Fibroblast of pulmonary artery (primary cell): ENCODE measurements around the gene ZNF430.
"Not testable (repeated sequence)": the region's sequence is repeated elsewhere in the genome, so short reads cannot be mapped to it uniquely, and the experiment has no call there.

Experiments
- DNase-seq: peaks from one replicate; pipeline ENCODE4 v3.0.0-alpha.2; 2010; ENCODE audit warnings: low read depth
- H3K4me3 ChIP-seq: replicated peaks from 2 replicates; pipeline ENCODE4 v1.5.1; 2011; ENCODE audit warnings: low read depth, mild to moderate bottlenecking, control low read depth, low read length, moderate library complexity
- CTCF ChIP-seq: IDR thresholded peaks from 2 replicates; pipeline ENCODE4 v1.5.1; 2011; ENCODE audit warnings: mild to moderate bottlenecking, control low read depth, low read length, inconsistent platforms; ENCODE audit errors: missing control alignments

The ZNF430 gene

GRCh38 chr19:21020298-21021227 lies at the start of gene ZNF430:
TSS of gene ZNF430 (plus strand) at chr19:21020657. CDS start at chr19:21020801, 144 bp downstream.
- H3K4me3 ChIP-seq: peak within 1 kb of the TSS; percentile 92
- no peak for TF ChIP-seq CTCF
- DNase-seq: peak; percentile 93

GRCh38 chr19:20992788-20993187 lies 27.7 kb upstream of the ZNF430 start:
- DNase-seq, H3K4me3 ChIP-seq: not testable (repeated sequence)

GRCh38 chr19:20999731-21000352 lies 20.6 kb upstream of the ZNF430 start:
- TF ChIP-seq CTCF: no peak
- peak overlapping the region; percentile 48 for H3K4me3 ChIP-seq
- peak; percentile 76 for DNase-seq

GRCh38 chr19:21021238-21021637 lies 781 bp downstream of the ZNF430 start:
- H3K4me3 ChIP-seq: peak overlapping the region; percentile 92
- DNase-seq: not testable (repeated sequence)

GRCh38 chr19:21022996-21023395 lies 2.5 kb downstream of the ZNF430 start:
- TF ChIP-seq CTCF: no peak
- no peak overlapping the region for H3K4me3 ChIP-seq
- peak; percentile 27 for DNase-seq

- DNase-seq: no peak
- TF ChIP-seq CTCF: no peak
- H3K4me3 ChIP-seq: no peak overlapping the region
Observed at GRCh38 chr19:21023901-21024300, 3.4 kb downstream of the ZNF430 start.

- TF ChIP-seq CTCF: no peak
- no peak for DNase-seq
- H3K4me3 ChIP-seq: no peak overlapping the region
Observed at GRCh38 chr19:21028969-21029268, 8.5 kb downstream of the ZNF430 start.

- H3K4me3 ChIP-seq: no peak overlapping the region
- DNase-seq: no peak
- no peak for TF ChIP-seq CTCF
Observed at GRCh38 chr19:21045028-21045427, 24.6 kb downstream of the ZNF430 start.
